IPS-18a (cell line): ENCODE measurements around the gene ZNF804A.

ENCODE experiments used
- H3K27ac ChIP-seq: one replicate; pipeline ENCODE4 v1.5.1; 2013; ENCODE audit warnings: low read length
- H3K27me3 ChIP-seq: one replicate; pipeline ENCODE4 v1.6.1; 2013; ENCODE audit warnings: mild to moderate bottlenecking, low read length; ENCODE audit not compliant: control insufficient read depth, insufficient read depth
- H3K36me3 ChIP-seq: one replicate; pipeline ENCODE4 v1.6.1; 2013; ENCODE audit warnings: low read depth, low read length; ENCODE audit not compliant: control insufficient read depth
- H3K4me1 ChIP-seq: one replicate; pipeline ENCODE4 v1.6.1; 2013; ENCODE audit warnings: low read depth, low read length; ENCODE audit not compliant: control insufficient read depth
- H3K4me3 ChIP-seq: one replicate; pipeline ENCODE4 v1.5.1; 2013; ENCODE audit warnings: low read length
- H3K9ac ChIP-seq: one replicate; pipeline ENCODE4 v1.6.1; 2013; ENCODE audit warnings: mild to moderate bottlenecking, low read length, moderate library complexity
- H3K9me3 ChIP-seq: one replicate; pipeline ENCODE4 v1.6.1; 2013; ENCODE audit warnings: low read depth, low read length; ENCODE audit not compliant: control insufficient read depth

The ZNF804A gene

GRCh38 chr2:184769686-184770085 lies 171.4 kb downstream of the ZNF804A start:
- Histone ChIP-seq H3K27me3 (no peaks in the 10 kb centered on the region), H3K9ac (no peak overlapping the region), H3K4me1 (no peaks in the 10 kb centered on the region), H3K27ac (no peak overlapping the region), H3K36me3 (no peaks in the 10 kb centered on the region), H3K4me3 (no peak overlapping the region), H3K9me3 (no peaks in the 10 kb centered on the region)

GRCh38 chr2:184779777-184780176 lies 181.4 kb downstream of the ZNF804A start:
- Histone ChIP-seq H3K9ac (no peak overlapping the region), H3K36me3 (no peaks in the 10 kb centered on the region), H3K4me1 (peaks cover 8% of the 10 kb centered on the region), H3K4me3 (no peak overlapping the region), H3K27ac (no peak overlapping the region), H3K9me3 (no peaks in the 10 kb centered on the region), H3K27me3 (no peaks in the 10 kb centered on the region)

DNA sequence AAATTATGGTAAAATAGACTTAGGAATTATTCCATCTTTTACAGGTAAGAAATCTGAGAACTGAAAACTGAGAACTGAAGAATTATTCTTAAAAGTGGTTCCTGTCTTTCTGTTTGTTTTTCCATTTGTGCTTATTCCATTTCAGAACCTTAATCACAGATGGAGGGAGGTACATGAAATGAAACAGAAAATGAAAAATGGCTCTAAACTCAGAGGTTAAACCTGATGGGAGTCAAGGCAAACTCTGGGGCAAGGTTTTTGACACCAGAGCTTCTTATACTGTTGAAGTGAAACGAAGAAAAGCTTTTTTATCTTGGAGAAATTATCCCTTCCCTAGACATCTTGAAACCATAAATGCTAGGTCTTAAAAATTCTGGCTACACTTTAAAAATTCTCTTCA lies 182.1 kb downstream of the ZNF804A start:
- peaks cover 8% of the 10 kb centered on the region for H3K4me1 ChIP-seq
- H3K27ac ChIP-seq = no peak overlapping the region
- no peaks in the 10 kb centered on the region for H3K27me3 ChIP-seq

GRCh38 chr2:184780944-184781343 lies 182.6 kb downstream of the ZNF804A start:
- Histone ChIP-seq H3K9me3 (no peaks in the 10 kb centered on the region), H3K9ac (no peak overlapping the region), H3K4me1 (peaks cover 8% of the 10 kb centered on the region), H3K27me3 (no peaks in the 10 kb centered on the region), H3K4me3 (no peak overlapping the region), H3K36me3 (no peaks in the 10 kb centered on the region), H3K27ac (no peak overlapping the region)

More for the DNA sequence above, 182.1 kb downstream of the ZNF804A start:
- Histone ChIP-seq H3K9ac (no peak overlapping the region), H3K9me3 (no peaks in the 10 kb centered on the region), H3K36me3 (no peaks in the 10 kb centered on the region), H3K4me3 (no peak overlapping the region)

GRCh38 chr2:184783576-184783975 lies 185.2 kb downstream of the ZNF804A start:
- Histone ChIP-seq H3K27ac (no peak overlapping the region), H3K4me3 (no peak overlapping the region), H3K27me3 (no peaks in the 10 kb centered on the region), H3K36me3 (no peaks in the 10 kb centered on the region), H3K9me3 (no peaks in the 10 kb centered on the region), H3K9ac (no peak overlapping the region), H3K4me1 (peaks cover 8% of the 10 kb centered on the region)

GRCh38 chr2:184793176-184793575 lies 194.8 kb downstream of the ZNF804A start:
- no peaks in the 10 kb centered on the region for H3K36me3 ChIP-seq
- no peak overlapping the region for H3K4me3 ChIP-seq
- no peak overlapping the region for H3K9ac ChIP-seq
- no peaks in the 10 kb centered on the region for H3K4me1 ChIP-seq
- no peak overlapping the region for H3K27ac ChIP-seq
- H3K27me3 ChIP-seq = no peaks in the 10 kb centered on the region
- H3K9me3 ChIP-seq = peaks cover 5% of the 10 kb centered on the region

- Histone ChIP-seq H3K4me1 (peaks cover 7% of the 10 kb centered on the region), H3K9me3 (no peaks in the 10 kb centered on the region), H3K4me3 (no peak overlapping the region), H3K36me3 (no peaks in the 10 kb centered on the region), H3K27ac (no peak overlapping the region), H3K27me3 (no peaks in the 10 kb centered on the region), H3K9ac (no peak overlapping the region)
Measured at GRCh38 chr2:184799379-184799778, 201.1 kb downstream of the ZNF804A start.

DNA sequence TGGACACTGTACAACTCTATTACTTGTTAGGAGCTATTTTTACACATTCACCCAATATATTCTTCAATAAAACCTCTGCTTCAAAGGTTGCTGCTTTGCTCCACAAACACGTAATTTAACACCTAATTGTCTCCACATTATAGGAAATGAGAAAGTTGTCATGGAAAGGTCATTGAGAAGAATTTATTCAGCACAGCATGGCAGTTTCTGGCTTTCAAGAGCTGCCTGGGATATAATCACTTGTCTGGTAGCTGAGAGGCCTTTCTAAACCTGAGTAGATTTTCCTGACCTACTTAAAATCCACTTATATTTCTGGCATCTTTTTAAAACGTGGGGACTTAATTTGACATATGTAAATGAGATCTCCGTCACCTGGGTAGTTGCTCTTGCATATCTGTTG lies 216.1 kb downstream of the ZNF804A start:
- no peak overlapping the region for H3K27ac ChIP-seq
- no peaks in the 10 kb centered on the region for H3K36me3 ChIP-seq
- no peaks in the 10 kb centered on the region for H3K9me3 ChIP-seq
- no peak overlapping the region for H3K9ac ChIP-seq
- no peaks in the 10 kb centered on the region for H3K27me3 ChIP-seq
- no peak overlapping the region for H3K4me3 ChIP-seq
- peaks cover 6% of the 10 kb centered on the region for H3K4me1 ChIP-seq

GRCh38 chr2:184815824-184816223 lies 217.5 kb downstream of the ZNF804A start:
- no peaks in the 10 kb centered on the region for H3K9me3 ChIP-seq
- H3K4me3 ChIP-seq = no peak overlapping the region
- H3K27me3 ChIP-seq = no peaks in the 10 kb centered on the region
- no peak overlapping the region for H3K9ac ChIP-seq
- H3K27ac ChIP-seq = no peak overlapping the region
- peaks cover 6% of the 10 kb centered on the region for H3K4me1 ChIP-seq
- no peaks in the 10 kb centered on the region for H3K36me3 ChIP-seq

DNA sequence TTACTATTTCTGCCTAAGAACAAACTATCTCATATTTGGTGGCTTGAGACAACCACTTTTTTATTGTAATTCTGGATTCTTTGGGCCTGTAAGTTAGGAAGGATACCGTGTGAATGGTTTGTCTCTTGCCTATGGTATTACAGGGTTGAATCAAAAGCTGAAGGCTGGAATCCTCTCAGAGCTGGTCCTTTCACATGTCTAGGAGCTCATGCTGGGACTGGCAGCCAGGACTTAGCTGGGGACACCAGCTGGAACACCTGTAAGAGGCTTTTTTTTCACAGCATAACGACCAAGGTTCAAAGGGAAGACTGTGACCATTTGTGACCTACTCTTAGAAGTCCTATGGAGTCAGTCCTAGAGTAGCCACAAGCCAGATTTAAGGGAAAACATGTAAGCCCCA lies 226.3 kb downstream of the ZNF804A start:
- Histone ChIP-seq H3K36me3 (no peaks in the 10 kb centered on the region), H3K4me3 (no peak overlapping the region), H3K9me3 (no peaks in the 10 kb centered on the region), H3K27ac (no peak overlapping the region), H3K27me3 (no peaks in the 10 kb centered on the region), H3K4me1 (peaks cover 4% of the 10 kb centered on the region), H3K9ac (no peak overlapping the region)

DNA sequence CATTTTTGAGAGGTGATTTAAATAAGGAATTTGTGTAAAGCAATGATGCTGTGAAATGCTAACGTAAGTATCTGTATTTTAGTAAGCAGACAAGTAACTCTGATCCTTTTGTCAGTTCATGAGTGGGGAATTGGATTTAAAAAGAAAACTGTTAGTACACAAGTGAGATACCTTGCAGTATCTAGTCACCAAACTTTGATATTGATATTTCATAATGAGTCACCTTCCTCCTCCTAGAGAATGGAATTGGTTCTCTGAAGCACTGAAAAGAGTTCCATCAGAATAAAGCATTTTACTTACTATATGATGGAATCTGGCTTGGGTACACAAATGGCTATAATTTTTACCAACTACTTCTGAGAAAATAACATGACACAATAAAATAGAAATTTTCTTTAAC lies 232.2 kb downstream of the ZNF804A start:
- no peaks in the 10 kb centered on the region for H3K9me3 ChIP-seq
- H3K4me3 ChIP-seq = no peak overlapping the region
- no peak overlapping the region for H3K27ac ChIP-seq

DNA sequence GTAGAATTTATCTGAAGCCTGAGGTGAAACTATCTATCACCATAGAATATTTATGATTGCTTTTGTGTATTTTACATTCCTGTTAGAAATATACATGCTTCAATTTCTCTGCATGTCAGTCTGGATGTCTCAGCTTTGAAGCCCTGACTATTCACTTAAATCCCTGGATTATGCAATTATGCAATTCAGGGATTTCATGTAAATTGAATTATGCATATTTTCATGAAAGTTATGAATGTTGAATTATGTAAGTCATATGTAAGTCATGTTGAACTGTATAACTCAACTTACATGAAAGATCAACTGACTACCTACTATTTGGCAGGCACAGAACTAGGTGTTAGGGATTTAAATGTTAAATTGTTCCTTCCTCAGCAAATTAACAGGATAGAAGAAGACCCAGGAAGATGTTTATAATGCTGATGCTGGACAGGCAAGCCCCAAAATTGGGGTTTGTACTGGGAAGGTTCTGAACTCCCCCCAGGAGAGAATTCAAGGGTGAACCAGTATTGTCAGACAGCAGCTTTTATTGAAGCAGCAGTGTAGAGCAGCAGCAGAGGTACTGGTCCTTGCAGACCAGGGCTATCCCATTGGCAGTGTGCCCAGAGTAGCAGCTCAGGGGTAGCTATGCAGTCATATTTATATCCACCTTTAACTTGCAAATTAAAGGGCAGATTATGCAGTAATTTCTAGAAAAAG lies 236.5 kb downstream of the ZNF804A start:
- Histone ChIP-seq H3K4me3 (no peak overlapping the region), H3K36me3 (no peaks in the 10 kb centered on the region), H3K9me3 (no peaks in the 10 kb centered on the region), H3K9ac (no peak overlapping the region), H3K4me1 (peaks cover 15% of the 10 kb centered on the region), H3K27ac (no peak overlapping the region), H3K27me3 (no peaks in the 10 kb centered on the region)

More for the DNA sequence above, 232.2 kb downstream of the ZNF804A start:
- H3K27me3 ChIP-seq = no peaks in the 10 kb centered on the region
- no peak overlapping the region for H3K9ac ChIP-seq
- H3K36me3 ChIP-seq = no peaks in the 10 kb centered on the region
- peaks cover 15% of the 10 kb centered on the region for H3K4me1 ChIP-seq
